ENCODE data around the gene LMF1. TPM values are rescaled to one million over a fixed set of nuclear protein-coding genes. Genes with fewer than 3 reads are reported as not detected.

LMF1 gene
- total and polyA plus RNA-seq, 4 donors: 8.8 to 75.0 (median 28.3) TPM

DNA sequence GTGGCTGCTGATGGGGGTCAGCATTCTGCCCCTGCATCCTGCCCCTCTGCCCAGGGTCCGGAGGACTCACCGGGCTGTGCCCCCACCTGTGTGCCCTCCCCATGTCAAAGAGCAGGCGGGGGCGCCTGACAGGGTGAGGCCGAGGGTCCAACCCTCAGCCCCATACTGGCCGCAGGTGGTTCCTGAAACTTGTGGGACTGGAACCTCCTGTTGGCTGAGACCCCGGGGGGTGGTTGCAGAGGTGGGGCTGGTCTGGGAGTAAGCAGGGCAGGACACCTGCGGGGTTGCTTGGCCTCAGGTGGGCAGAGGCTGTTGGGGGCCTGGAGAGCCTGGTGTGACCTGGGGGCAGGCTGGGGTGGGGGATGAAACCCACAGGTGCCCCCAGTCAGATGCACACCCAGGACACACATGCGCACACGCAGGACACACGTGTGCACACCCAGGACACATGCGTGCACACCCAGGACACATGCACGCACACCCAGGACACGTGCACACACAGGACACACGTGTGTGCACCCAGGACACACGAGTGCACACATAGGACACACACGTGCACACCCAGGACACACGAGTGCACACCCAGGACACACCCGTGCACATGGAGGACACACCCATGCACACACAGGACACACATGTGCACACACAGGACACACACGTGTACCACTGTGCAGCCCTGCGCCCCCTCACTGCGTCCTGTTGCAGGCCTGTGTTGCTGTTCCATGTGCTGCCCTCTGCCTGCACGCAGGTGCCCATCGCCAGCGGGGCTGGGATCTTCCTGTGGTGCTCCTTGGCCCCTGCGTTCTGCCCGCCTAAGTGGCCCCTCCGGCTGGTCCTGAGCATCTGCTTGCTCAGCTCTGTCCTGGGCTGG, 42.2 kb upstream of the LMF1 start:
- no peak for DNase-seq
- H3K36me3 ChIP-seq (ENCODE audit: control insufficient read depth in 1 of 2, insufficient read depth in 2 of 2, low read length in 1 of 2): no peaks in the 10 kb centered on the region
- no peak for ATAC-seq (ENCODE audit: low FRiP score)
- H3K4me1 ChIP-seq (ENCODE audit: control insufficient read depth in 1 of 2, insufficient read depth in 2 of 2, low read length in 2 of 2): no peaks in the 10 kb centered on the region
- no peaks in the 10 kb centered on the region for H3K9me3 ChIP-seq (ENCODE audit: control insufficient read depth, low read length)
- no peak overlapping the region for H3K4me3 ChIP-seq (ENCODE audit: low read length in 2 of 2)
- 88 to 94% methylated on average over 28 of the region's 28 CpGs for WGBS, 2 donors
- no peaks in the 10 kb centered on the region for H3K27me3 ChIP-seq (ENCODE audit: control insufficient read depth in 1 of 2, insufficient read depth in 2 of 2, low read length in 1 of 2)
- intact Hi-C loops (cut with DNase I): no loop called here
- H3K27ac ChIP-seq (ENCODE audit: low read depth in 1 of 2, low read length in 2 of 2): no peak overlapping the region

- H3K27ac ChIP-seq (ENCODE audit: low read depth in 1 of 2, low read length in 2 of 2): no peak overlapping the region
- no peaks in the 10 kb centered on the region for H3K27me3 ChIP-seq (ENCODE audit: control insufficient read depth in 1 of 2, insufficient read depth in 2 of 2, low read length in 1 of 2)
- intact Hi-C loops (cut with DNase I): no loop called here
- no peaks in the 10 kb centered on the region for H3K9me3 ChIP-seq (ENCODE audit: control insufficient read depth, low read length)
- no peak overlapping the region for H3K4me3 ChIP-seq (ENCODE audit: low read length in 2 of 2)
- no peaks in the 10 kb centered on the region for H3K36me3 ChIP-seq (ENCODE audit: control insufficient read depth in 1 of 2, insufficient read depth in 2 of 2, low read length in 1 of 2)
- ATAC-seq (ENCODE audit: low FRiP score): no peak
- 85 to 90% methylated on average over 19 of the region's 19 CpGs for WGBS, 2 donors
- no peaks in the 10 kb centered on the region for H3K4me1 ChIP-seq (ENCODE audit: control insufficient read depth in 1 of 2, insufficient read depth in 2 of 2, low read length in 2 of 2)
- DNase-seq: no peak
Observed at GRCh38 chr16:1012135-1012534, 41.4 kb upstream of the LMF1 start.

GRCh38 chr16:1011316-1012082, 40.7 kb upstream of the LMF1 start:
- no peaks in the 10 kb centered on the region for H3K27me3 ChIP-seq (ENCODE audit: control insufficient read depth in 1 of 2, insufficient read depth in 2 of 2, low read length in 1 of 2)
- intact Hi-C loops (cut with DNase I): no loop called here
- ATAC-seq (ENCODE audit: low FRiP score): no peak
- H3K27ac ChIP-seq (ENCODE audit: low read depth in 1 of 2, low read length in 2 of 2): no peak overlapping the region
- no peaks in the 10 kb centered on the region for H3K9me3 ChIP-seq (ENCODE audit: control insufficient read depth, low read length)
- no peaks in the 10 kb centered on the region for H3K4me1 ChIP-seq (ENCODE audit: control insufficient read depth in 1 of 2, insufficient read depth in 2 of 2, low read length in 2 of 2)
- WGBS, 2 donors: 81 to 87% methylated on average over 36 to 37 of the region's 37 CpGs
- no peaks in the 10 kb centered on the region for H3K36me3 ChIP-seq (ENCODE audit: control insufficient read depth in 1 of 2, insufficient read depth in 2 of 2, low read length in 1 of 2)
- DNase-seq: no peak
- H3K4me3 ChIP-seq (ENCODE audit: low read length in 2 of 2): no peak overlapping the region

DNA sequence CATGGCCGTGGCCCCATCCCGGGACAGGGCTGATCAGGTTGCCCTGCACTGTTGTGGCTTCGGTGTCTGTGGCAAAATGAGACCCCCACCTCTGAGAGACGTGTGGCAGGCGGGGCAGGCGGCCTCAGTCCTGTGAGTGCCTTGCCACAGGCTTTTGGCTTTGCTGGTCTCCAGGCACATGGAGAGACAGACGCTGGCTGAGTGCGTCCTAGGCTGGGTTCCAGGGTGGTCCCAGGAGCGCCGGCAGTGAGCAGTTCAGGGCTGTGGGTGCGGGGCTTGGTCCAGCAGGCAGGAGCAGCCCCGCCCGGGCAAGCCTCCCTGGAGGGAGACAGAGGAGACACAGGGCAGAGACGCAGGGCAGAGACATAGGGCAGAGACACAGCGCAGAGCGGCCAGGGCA, 40.0 kb upstream of the LMF1 start:
- intact Hi-C loops (cut with DNase I): no loop called here
- H3K36me3 ChIP-seq (ENCODE audit: control insufficient read depth in 1 of 2, insufficient read depth in 2 of 2, low read length in 1 of 2): no peaks in the 10 kb centered on the region
- H3K4me1 ChIP-seq (ENCODE audit: control insufficient read depth in 1 of 2, insufficient read depth in 2 of 2, low read length in 2 of 2): no peaks in the 10 kb centered on the region
- H3K9me3 ChIP-seq (ENCODE audit: control insufficient read depth, low read length): no peaks in the 10 kb centered on the region
- no peak for ATAC-seq (ENCODE audit: low FRiP score)
- no peak overlapping the region for H3K4me3 ChIP-seq (ENCODE audit: low read length in 2 of 2)
- 37 to 47% methylated on average over 16 of the region's 16 CpGs for WGBS, 2 donors
- no peak overlapping the region for H3K27ac ChIP-seq (ENCODE audit: low read depth in 1 of 2, low read length in 2 of 2)
- DNase-seq: no peak
- no peaks in the 10 kb centered on the region for H3K27me3 ChIP-seq (ENCODE audit: control insufficient read depth in 1 of 2, insufficient read depth in 2 of 2, low read length in 1 of 2)

GRCh38 chr16:1010251-1010650, 39.5 kb upstream of the LMF1 start:
- intact Hi-C loops (cut with DNase I): no loop called here
- WGBS, 2 donors: 39 to 57% methylated on average over 18 to 20 of the region's 20 CpGs
- Histone ChIP-seq H3K27me3 (ENCODE audit: control insufficient read depth in 1 of 2, insufficient read depth in 2 of 2, low read length in 1 of 2) (no peaks in the 10 kb centered on the region), H3K4me1 (ENCODE audit: control insufficient read depth in 1 of 2, insufficient read depth in 2 of 2, low read length in 2 of 2) (no peaks in the 10 kb centered on the region), H3K4me3 (ENCODE audit: low read length in 2 of 2) (no peak overlapping the region), H3K27ac (ENCODE audit: low read depth in 1 of 2, low read length in 2 of 2) (no peak overlapping the region), H3K9me3 (ENCODE audit: control insufficient read depth, low read length) (no peaks in the 10 kb centered on the region), H3K36me3 (ENCODE audit: control insufficient read depth in 1 of 2, insufficient read depth in 2 of 2, low read length in 1 of 2) (no peaks in the 10 kb centered on the region)
- DNase-seq: no peak
- no peak for ATAC-seq (ENCODE audit: low FRiP score)

DNA sequence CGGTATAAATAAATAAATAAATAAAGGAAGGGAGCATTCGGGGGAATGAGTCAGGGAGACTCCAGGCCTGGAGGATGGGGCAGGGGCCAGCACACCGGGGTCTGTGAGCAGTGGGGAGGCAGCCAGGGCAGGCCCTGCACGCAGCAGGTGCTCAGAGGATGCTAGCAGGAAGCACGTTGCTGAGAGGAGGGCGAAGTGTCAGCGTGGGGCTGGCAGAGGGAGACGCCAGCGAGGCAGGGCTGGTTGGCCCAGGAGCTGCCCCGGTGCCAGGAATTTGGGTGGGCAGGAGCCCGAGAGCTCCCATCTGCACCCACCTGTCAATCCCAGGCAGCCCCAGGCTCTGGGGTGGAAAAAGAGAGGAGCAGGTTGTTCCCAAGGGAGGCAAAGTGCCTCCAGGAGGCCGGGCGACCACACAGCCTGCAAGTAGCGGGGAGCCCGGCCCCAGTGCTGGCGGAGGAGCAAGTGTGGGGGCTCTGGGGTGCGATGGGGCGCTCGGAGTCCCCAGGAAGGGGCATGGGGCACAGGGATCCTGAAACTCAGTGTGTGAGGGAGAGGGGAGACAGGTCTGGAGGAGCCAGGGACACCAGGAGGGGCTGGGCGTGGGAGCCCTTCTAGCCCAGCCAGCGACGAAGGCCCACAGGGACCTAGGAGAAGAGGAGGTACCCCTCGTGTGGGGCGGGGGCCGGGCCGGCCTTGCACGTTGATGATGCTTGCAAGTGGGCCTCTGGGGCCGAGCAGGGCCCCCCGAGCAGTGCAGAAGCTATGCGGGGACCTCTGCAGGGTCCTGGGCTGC, 38.8 kb upstream of the LMF1 start:
- no peak for DNase-seq
- ATAC-seq (ENCODE audit: low FRiP score): no peak
- Histone ChIP-seq H3K4me3 (ENCODE audit: low read length in 2 of 2) (no peak overlapping the region), H3K36me3 (ENCODE audit: control insufficient read depth in 1 of 2, insufficient read depth in 2 of 2, low read length in 1 of 2) (no peaks in the 10 kb centered on the region), H3K27ac (ENCODE audit: low read depth in 1 of 2, low read length in 2 of 2) (no peak overlapping the region), H3K4me1 (ENCODE audit: control insufficient read depth in 1 of 2, insufficient read depth in 2 of 2, low read length in 2 of 2) (no peaks in the 10 kb centered on the region), H3K27me3 (ENCODE audit: control insufficient read depth in 1 of 2, insufficient read depth in 2 of 2, low read length in 1 of 2) (no peaks in the 10 kb centered on the region), H3K9me3 (ENCODE audit: control insufficient read depth, low read length) (no peaks in the 10 kb centered on the region)
- 86 to 88% methylated on average over 28 to 30 of the region's 30 CpGs for WGBS, 2 donors
- intact Hi-C loops (cut with DNase I): no loop called here

DNA sequence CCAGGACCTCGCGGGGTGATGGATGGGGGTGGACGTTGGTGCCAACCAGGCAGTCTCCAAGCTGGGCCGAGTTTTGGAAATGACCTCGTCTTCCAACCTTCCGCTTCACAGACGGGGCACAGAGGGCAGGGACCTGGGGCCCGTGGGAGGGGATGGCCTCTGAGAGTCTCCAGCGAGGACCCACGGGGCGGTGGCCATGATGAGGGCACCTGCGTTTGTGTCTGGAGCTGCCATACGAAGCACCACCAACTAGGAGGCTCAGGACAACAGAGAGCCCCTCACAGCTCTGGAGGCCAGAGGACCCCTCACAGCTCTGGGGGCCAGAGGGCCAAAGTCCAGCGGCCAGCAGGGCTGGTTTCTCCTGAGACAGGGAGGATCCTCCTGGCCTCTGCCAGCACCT, 37.3 kb upstream of the LMF1 start:
- intact Hi-C loops (cut with DNase I): no loop called here
- DNase-seq (no peak), ATAC-seq (ENCODE audit: low FRiP score) (no peak)
- WGBS, 2 donors: 76 to 78% methylated on average over 14 of the region's 14 CpGs
- no peaks in the 10 kb centered on the region for H3K9me3 ChIP-seq (ENCODE audit: control insufficient read depth, low read length)
- H3K36me3 ChIP-seq (ENCODE audit: control insufficient read depth in 1 of 2, insufficient read depth in 2 of 2, low read length in 1 of 2): no peaks in the 10 kb centered on the region
- H3K4me1 ChIP-seq (ENCODE audit: control insufficient read depth in 1 of 2, insufficient read depth in 2 of 2, low read length in 2 of 2): no peaks in the 10 kb centered on the region
- H3K27ac ChIP-seq (ENCODE audit: low read depth in 1 of 2, low read length in 2 of 2): no peak overlapping the region
- H3K27me3 ChIP-seq (ENCODE audit: control insufficient read depth in 1 of 2, insufficient read depth in 2 of 2, low read length in 1 of 2): no peaks in the 10 kb centered on the region
- no peak overlapping the region for H3K4me3 ChIP-seq (ENCODE audit: low read length in 2 of 2)

GRCh38 chr16:1007284-1007850, 36.6 kb upstream of the LMF1 start:
- WGBS, 2 donors: 59 to 60% methylated on average over 15 to 16 of the region's 16 CpGs
- Histone ChIP-seq H3K4me3 (ENCODE audit: low read length in 2 of 2) (no peak overlapping the region), H3K36me3 (ENCODE audit: control insufficient read depth in 1 of 2, insufficient read depth in 2 of 2, low read length in 1 of 2) (no peaks in the 10 kb centered on the region), H3K9me3 (ENCODE audit: control insufficient read depth, low read length) (no peaks in the 10 kb centered on the region), H3K4me1 (ENCODE audit: control insufficient read depth in 1 of 2, insufficient read depth in 2 of 2, low read length in 2 of 2) (no peaks in the 10 kb centered on the region), H3K27me3 (ENCODE audit: control insufficient read depth in 1 of 2, insufficient read depth in 2 of 2, low read length in 1 of 2) (no peaks in the 10 kb centered on the region), H3K27ac (ENCODE audit: low read depth in 1 of 2, low read length in 2 of 2) (no peak overlapping the region)
- ATAC-seq (ENCODE audit: low FRiP score) (no peak), DNase-seq (no peak)
- intact Hi-C loops (cut with DNase I): no loop called here

Data from aorta (tissue), 5 donors.